ENCODE measurements around the gene IER3.
"Not testable (repeated sequence)": the region's sequence is repeated elsewhere in the genome, so short reads cannot be mapped to it uniquely, and the experiment has no call there.

IER3 gene

GRCh38 chr6:30767944-30768301 is 23.6 kb upstream of the IER3 start:
- DNase-seq: no peak

GRCh38 chr6:30767158-30767943 is 23.0 kb upstream of the IER3 start:
- DNase-seq: no peak

DNA sequence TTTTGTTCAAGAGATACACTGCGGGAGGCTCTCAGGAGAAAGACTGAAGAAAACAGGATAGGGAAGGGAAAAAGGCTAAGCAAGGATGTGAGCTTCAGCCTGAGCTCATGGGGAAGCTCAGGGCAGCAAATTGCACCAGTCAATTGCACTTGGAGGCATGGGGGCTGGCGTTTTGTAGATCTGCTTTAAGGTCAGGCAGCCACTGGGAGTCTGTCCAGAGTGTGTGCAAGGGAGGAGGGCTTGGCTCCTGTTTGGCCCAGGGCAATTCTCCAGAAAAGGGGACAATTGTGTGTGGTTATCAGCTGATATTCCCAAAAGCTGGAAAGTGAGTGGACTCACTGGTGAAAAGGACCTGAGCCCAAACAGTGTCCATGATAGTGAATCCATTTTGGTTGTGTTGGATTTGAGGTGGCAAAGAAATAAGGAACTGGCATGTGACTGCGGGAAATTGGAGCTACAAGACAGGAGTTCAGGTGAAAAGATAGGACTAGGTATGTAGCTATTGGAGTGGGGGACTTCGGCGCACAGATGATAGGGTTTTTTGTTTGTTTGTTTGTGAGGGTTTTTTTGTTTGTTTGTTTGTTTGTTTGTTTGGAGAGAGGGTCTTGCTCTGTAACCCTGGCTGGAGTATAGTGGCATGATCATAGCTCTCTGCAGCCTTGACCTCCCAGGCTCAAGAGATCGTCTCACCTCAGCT is 22.3 kb upstream of the IER3 start:
- DNase-seq: no peak

GRCh38 chr6:30765495-30765894 is 21.1 kb upstream of the IER3 start:
- not testable (repeated sequence) for DNase-seq

GRCh38 chr6:30764490-30765043 is 20.2 kb upstream of the IER3 start:
- not testable (repeated sequence) for DNase-seq

- no peak for DNase-seq
Observed at GRCh38 chr6:30763618-30764489, 19.5 kb upstream of the IER3 start.

- no peak for DNase-seq
Observed at GRCh38 chr6:30763155-30763617, 18.8 kb upstream of the IER3 start.

GRCh38 chr6:30761791-30762429 is 17.6 kb upstream of the IER3 start:
- no peak for DNase-seq

DNA sequence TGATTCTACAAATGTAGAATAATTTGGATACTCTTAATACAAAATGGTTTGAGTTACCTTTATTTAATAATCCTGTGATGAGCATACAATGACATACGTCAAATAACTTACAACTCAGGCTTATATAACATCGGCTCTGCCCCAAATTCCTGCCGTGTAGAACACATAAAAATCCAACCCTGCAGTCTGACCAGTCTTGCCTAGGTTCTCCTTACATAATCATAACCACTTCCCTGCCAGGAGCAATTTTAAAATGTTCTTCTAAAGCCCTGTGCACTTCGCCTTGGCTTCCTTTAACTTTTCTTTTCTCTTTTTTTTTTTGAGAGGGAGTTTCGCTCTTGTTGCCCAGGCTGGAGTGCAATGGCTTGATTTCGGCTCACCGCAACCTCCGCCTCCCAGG is 16.2 kb upstream of the IER3 start:
- no peak for DNase-seq

- DNase-seq: no peak
Observed at GRCh38 chr6:30759575-30760239, 15.4 kb upstream of the IER3 start.

GRCh38 chr6:30757261-30757904 is 13.0 kb upstream of the IER3 start:
- no peak for DNase-seq

DNA sequence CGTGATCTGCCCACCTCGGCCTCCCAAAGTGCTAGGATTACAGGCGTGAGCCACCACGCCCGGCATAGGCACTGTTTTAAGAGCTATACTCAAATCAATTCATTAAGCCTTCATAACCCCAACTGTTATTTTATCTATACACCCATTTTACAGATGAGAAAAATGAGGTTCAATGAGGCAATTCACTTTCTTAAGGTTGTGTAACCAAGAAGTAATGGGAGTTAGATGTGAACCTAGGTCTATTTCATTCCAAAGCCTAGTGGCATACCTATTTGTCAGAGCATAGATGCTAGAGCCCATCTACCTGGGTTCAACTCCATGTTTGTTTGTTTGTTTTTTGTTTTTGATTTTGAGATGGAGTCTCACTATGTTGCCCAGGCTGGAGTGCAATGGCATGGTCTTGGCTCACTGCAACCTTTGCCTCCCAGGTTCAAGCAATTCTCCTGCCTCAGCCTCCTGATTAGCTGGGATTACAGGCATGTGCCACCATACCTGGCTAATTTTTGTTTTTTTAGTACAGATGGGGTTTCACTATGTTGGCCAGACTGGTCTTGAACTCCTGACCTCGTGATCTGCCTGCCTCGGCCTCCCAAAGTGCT is 12.2 kb upstream of the IER3 start:
- not testable (repeated sequence) for DNase-seq

DNA sequence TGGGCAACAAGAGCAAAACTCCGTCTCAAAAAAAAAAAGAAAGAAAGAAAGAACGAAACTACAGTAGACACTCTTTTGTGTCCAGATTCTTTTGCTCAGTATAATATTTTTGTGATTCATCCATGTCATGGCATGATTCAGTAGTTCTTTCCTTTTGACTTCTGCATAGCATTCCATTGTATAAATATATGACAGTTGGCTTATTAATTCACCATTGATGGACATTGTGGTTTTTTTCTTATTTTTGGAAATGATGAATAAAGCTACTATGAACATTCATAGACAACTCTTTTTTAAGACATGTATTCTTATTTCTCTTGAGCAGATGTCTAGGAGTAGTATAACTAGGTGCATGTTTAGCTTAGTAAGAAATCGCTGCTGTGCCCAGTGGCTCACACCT is 10.3 kb upstream of the IER3 start:
- no peak for DNase-seq

GRCh38 chr6:30752157-30752927 is 8.0 kb upstream of the IER3 start:
- DNase-seq: no peak

DNA sequence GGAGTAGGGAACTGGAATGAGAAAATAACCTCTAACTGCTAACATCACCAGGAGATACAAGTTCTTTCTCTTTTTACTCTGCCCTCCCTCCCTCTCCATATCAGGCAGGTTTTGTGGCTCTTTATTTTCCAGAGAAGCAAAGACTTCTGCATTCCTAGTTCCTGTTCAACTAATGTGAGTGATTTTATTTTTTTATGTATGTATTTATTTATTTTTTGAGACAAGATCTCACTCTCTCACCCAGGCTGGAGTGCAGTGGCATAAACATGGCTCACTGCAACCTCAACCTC is 6.0 kb upstream of the IER3 start:
- no peak for DNase-seq

GRCh38 chr6:30749554-30750378 is 5.4 kb upstream of the IER3 start:
- no peak for DNase-seq

DNA sequence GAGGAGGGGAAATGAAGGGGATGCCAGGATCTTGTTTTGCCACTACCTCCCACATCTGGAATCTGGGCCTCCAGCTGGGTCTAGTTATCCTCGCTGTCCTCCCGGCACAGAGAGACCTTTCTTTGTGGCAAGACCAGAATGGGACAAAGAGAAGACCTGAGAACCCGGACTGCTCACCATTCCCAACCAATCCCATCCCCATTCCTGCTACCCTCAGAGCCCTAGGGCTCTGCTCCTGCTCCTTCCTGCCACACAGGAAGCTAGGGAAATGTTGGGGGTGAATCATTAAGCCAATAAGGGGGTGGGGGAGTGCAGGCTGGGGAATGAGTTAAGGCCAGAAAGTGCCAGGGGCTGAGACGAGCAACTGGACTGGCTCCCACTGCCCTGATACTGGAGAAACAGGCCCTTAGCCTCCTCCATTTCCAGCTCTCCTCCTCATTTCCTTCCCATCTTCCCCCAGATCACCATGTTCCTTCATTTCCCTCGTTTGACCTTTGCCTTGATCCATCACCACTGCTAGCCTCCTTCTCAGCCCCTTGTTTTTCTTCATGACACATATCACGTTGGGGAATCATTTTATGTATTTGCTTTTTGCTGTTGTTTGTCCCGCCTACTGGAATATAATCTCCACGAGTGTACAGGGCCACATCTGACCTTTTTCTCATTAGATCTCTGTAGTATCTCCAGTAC is 4.6 kb upstream of the IER3 start:
- DNase-seq: no peak

DNA sequence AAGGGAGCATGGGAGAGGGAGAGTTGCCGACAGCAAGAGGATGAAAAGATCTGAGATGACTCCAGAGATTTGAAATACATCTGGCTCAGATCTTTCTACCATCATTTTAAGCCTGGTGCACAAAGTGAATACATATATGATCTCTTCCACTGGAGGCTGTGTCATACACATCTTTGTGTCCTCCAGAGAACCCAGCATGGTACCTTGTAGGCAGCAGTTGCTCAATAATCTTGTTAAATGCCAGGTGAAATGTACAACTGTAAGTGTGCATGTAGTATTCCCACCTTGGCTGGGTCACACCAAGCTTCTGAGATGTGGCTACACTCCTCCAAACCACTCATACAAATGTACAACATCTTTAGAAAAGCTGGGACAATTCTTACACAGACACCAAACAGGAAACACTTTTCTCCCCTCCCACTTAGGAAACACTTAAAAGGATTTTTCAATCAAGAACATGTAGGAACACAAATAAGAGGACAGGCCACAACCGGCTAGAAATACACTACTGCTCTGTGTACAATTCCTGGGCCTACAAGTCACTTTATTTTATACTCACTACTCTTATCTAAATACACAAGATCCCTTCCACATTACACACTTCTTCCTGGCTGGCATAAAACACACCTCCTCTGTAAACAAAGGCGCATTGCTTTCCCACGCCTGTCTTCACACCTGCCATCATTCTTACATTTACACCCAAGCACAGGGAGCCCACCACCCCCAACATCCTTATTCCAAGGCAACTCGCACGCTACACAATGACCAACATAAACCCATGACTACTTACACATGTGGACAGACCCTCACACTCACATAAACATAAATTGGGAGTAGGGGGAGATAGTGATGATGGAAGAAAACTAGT is 3.8 kb upstream of the IER3 start:
- DNase-seq: no peak

All from NCI-H187 treated with DMSO at 0.1 percent for 48 hours (cell line).